Neural cell (in vitro differentiated cells): ENCODE results near the gene SLC8A1. TPM values are rescaled to one million over a fixed set of nuclear protein-coding genes. Genes with fewer than 3 reads are reported as not detected.

Source experiments
- H2AFZ ChIP-seq: fragments of 200-600, 300-800 bp; sonication (generic), shearing (Covaris generic); 2 replicates; pipeline ENCODE4 v1.6.0; 2014; ENCODE audit warnings: low read depth, mild to moderate bottlenecking, antibody characterized with exemption, low read length, moderate library complexity
- H3F3A ChIP-seq: fragments of 200-600 bp; shearing (Covaris generic); 2 replicates; pipeline ENCODE4 v1.6.1; 2016; ENCODE audit warnings: mild to moderate bottlenecking, moderate library complexity, mixed read lengths, antibody characterized with exemption, low read length; ENCODE audit not compliant: insufficient read depth, poor library complexity, severe bottlenecking
- H3K27ac ChIP-seq: fragments of 200-600, 300-800 bp; sonication (generic), shearing (Covaris generic); 2 replicates; pipeline ENCODE4 v1.5.1; 2014; ENCODE audit warnings: mild to moderate bottlenecking, low read length, moderate library complexity
- H3K27me3 ChIP-seq: fragments of 300-800, 200-600 bp; sonication (generic), shearing (Covaris generic); 2 replicates; pipeline ENCODE4 v1.6.0; 2014; ENCODE audit warnings: mild to moderate bottlenecking, low read depth, low read length, moderate library complexity; ENCODE audit not compliant: insufficient read depth
- H3K36me3 ChIP-seq: fragments of 300-800, 200-600 bp; sonication (generic), shearing (Covaris generic); 2 replicates; pipeline ENCODE4 v1.5.1; 2014; ENCODE audit warnings: mild to moderate bottlenecking, antibody characterized with exemption, low read length, moderate library complexity; ENCODE audit not compliant: insufficient read depth
- H3K4me2 ChIP-seq: fragments of 300-800, 200-600 bp; sonication (generic), shearing (Covaris generic); 2 replicates; pipeline ENCODE4 v1.6.0; 2014; ENCODE audit warnings: mild to moderate bottlenecking, low read length
- H3K4me3 ChIP-seq: fragments of 300-800, 200-600 bp; sonication (generic), shearing (Covaris generic); 2 replicates; pipeline ENCODE4 v1.5.1; 2014; ENCODE audit warnings: mild to moderate bottlenecking, low read length, moderate library complexity
- H3K79me2 ChIP-seq: fragments of 200-600 bp; shearing (Covaris generic); replicated peaks from 2 replicates; pipeline ENCODE4 v1.6.0; 2014; ENCODE audit warnings: mild to moderate bottlenecking, low read length, moderate library complexity; ENCODE audit not compliant: insufficient read depth
- H3K9ac ChIP-seq: fragments of 300-800, 200-600 bp; sonication (generic), shearing (Covaris generic); 2 replicates; pipeline ENCODE4 v1.6.1; 2016; ENCODE audit warnings: mild to moderate bottlenecking, low read length, mixed read lengths
- H3K9me2 ChIP-seq: fragments of 200-600 bp; shearing (Covaris generic); 2 replicates; pipeline ENCODE4 v1.6.1; 2016; ENCODE audit warnings: mild to moderate bottlenecking, low read length, mixed read lengths; ENCODE audit not compliant: insufficient read depth
- H3K9me3 ChIP-seq: fragments of 200-600, 300-800 bp; sonication (generic), shearing (Covaris generic); 2 replicates; pipeline ENCODE4 v1.6.1; 2016; ENCODE audit warnings: mild to moderate bottlenecking, mixed run types, low read length, moderate library complexity, mixed read lengths
- H4K20me1 ChIP-seq: fragments of 200-600 bp; shearing (Covaris generic); 2 replicates; pipeline ENCODE4 v1.6.1; 2016; ENCODE audit warnings: mild to moderate bottlenecking, mixed run types; ENCODE audit not compliant: insufficient read depth
- EP300 ChIP-seq: fragments of 450-650 bp; conservative IDR thresholded peaks from 2 replicates; pipeline ENCODE4 v1.6.1; 2014; ENCODE audit warnings: antibody characterized with exemption, mild to moderate bottlenecking, moderate library complexity; ENCODE audit not compliant: poor library complexity, severe bottlenecking
- EZH2 ChIP-seq: fragments of 200-600, 300-800 bp; shearing (Covaris generic), sonication (generic); IDR thresholded peaks from 2 replicates; pipeline ENCODE4 v1.6.1; 2014; ENCODE audit warnings: antibody characterized with exemption, low read length, borderline replicate concordance, mild to moderate bottlenecking; ENCODE audit not compliant: insufficient read depth, poor library complexity, severe bottlenecking
- MXI1 ChIP-seq: fragments of 450-650 bp; conservative IDR thresholded peaks from 2 replicates; pipeline ENCODE4 v1.6.1; 2014; ENCODE audit warnings: antibody characterized with exemption, mild to moderate bottlenecking; ENCODE audit not compliant: poor library complexity, severe bottlenecking
- POLR2AphosphoS5 ChIP-seq: IDR thresholded peaks from 2 replicates; pipeline ENCODE4 v1.6.1; 2012
- RAD21 ChIP-seq: fragments of 450-650 bp; conservative IDR thresholded peaks from 2 replicates; pipeline ENCODE4 v1.6.1; 2014; ENCODE audit warnings: antibody characterized with exemption, mild to moderate bottlenecking, moderate library complexity
- SMC3 ChIP-seq: fragments of 450-650 bp; conservative IDR thresholded peaks from 2 replicates; pipeline ENCODE4 v1.6.1; 2014; ENCODE audit warnings: antibody characterized with exemption, mild to moderate bottlenecking, moderate library complexity; ENCODE audit not compliant: poor library complexity
- TAF1 ChIP-seq: IDR thresholded peaks from 2 replicates; pipeline ENCODE4 v1.6.1; 2012; ENCODE audit warnings: low read depth
- polyA plus RNA-seq: library from polyadenylated mRNA; depleted of rRNA; stranded (reverse); fragments of >200 nt; gene quantifications from 2 replicates; pipeline ENCODE4 v1.2.3, GENCODE V29; 2014
- TF ChIP-seq, protein P1 (sequence below): IDR thresholded peaks from 2 replicates; pipeline ENCODE4 v1.6.1; 2012; ENCODE audit warnings: borderline replicate concordance
- TF ChIP-seq, protein P2 (sequence below): fragments of 450-650 bp; IDR thresholded peaks from 2 replicates; pipeline ENCODE4 v1.5.1; 2014; ENCODE audit warnings: antibody characterized with exemption, mild to moderate bottlenecking, moderate library complexity; ENCODE audit not compliant: poor library complexity, severe bottlenecking

SLC8A1 gene
- polyA plus RNA-seq, 1 donor from 2014 or later: 18.7 TPM

DNA sequence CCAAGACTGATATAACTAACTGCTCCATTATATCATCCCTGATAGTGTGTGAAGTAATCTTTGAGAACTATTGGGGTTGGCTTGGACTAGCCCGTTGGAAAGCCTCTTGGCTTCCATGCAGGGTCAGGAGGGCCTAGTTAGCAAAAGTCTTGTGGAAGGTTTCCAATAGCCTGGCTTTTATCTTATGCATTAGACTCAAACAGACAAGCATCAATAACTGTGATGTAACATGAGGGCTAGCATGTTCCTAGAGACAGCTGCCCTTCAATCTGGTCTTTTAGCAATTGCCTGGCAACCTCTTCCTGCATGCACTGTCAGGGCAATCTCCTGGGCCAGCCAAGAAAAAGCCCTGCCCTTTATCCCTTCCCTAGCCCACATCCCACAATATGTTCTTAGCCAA is 18.2 kb downstream of the SLC8A1 start:
- TF ChIP-seq RAD21 (no peak), POLR2AphosphoS5 (no peak)
- TF ChIP-seq, protein P1, sequence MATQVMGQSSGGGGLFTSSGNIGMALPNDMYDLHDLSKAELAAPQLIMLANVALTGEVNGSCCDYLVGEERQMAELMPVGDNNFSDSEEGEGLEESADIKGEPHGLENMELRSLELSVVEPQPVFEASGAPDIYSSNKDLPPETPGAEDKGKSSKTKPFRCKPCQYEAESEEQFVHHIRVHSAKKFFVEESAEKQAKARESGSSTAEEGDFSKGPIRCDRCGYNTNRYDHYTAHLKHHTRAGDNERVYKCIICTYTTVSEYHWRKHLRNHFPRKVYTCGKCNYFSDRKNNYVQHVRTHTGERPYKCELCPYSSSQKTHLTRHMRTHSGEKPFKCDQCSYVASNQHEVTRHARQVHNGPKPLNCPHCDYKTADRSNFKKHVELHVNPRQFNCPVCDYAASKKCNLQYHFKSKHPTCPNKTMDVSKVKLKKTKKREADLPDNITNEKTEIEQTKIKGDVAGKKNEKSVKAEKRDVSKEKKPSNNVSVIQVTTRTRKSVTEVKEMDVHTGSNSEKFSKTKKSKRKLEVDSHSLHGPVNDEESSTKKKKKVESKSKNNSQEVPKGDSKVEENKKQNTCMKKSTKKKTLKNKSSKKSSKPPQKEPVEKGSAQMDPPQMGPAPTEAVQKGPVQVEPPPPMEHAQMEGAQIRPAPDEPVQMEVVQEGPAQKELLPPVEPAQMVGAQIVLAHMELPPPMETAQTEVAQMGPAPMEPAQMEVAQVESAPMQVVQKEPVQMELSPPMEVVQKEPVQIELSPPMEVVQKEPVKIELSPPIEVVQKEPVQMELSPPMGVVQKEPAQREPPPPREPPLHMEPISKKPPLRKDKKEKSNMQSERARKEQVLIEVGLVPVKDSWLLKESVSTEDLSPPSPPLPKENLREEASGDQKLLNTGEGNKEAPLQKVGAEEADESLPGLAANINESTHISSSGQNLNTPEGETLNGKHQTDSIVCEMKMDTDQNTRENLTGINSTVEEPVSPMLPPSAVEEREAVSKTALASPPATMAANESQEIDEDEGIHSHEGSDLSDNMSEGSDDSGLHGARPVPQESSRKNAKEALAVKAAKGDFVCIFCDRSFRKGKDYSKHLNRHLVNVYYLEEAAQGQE: no peak
- Histone ChIP-seq H3K4me2 (no peak overlapping the region), H4K20me1 (no peaks in the 10 kb centered on the region), H3K9ac (no peak overlapping the region), H3K4me3 (no peak overlapping the region), H2AFZ (no peak overlapping the region), H3K27me3 (no peaks in the 10 kb centered on the region), H3K36me3 (peaks cover 11% of the 10 kb centered on the region), H3F3A (no peaks in the 10 kb centered on the region), H3K9me2 (no peaks in the 10 kb centered on the region), H3K79me2 (peaks cover 6% of the 10 kb centered on the region), H3K9me3 (no peaks in the 10 kb centered on the region), H3K27ac (no peak overlapping the region)

DNA sequence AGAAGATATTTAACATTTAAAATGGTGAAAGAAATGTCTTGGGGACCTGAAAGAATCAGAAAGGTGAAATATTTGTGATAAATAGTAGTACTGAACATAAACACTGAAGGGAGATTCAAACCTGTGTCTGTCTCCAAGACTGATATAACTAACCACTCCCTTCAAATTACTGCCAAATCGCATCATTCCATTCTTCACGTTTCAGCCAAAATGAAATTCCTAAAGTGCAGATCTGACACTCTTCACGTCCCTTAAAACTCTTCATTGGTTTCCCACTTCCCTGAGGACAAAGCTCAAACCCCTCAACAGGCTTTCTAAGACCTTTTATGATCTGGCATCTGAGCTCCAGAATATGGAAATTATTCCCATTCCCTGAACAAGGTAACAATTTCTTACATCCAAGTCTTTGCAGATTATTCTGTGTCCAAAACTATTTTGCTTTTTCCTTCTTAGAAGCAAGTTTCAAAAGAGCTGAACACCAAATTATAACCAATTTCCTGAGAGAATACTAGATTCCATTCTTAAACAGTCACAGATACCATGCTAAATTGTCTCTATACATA is 18.9 kb downstream of the SLC8A1 start:
- H3K9ac ChIP-seq: no peak overlapping the region
- H3K79me2 ChIP-seq: peaks cover 6% of the 10 kb centered on the region
- no peak overlapping the region for H3K27ac ChIP-seq
- no peak overlapping the region for H2AFZ ChIP-seq
- H3K9me2 ChIP-seq: no peaks in the 10 kb centered on the region
- TF ChIP-seq POLR2AphosphoS5 (no peak), TAF1 (no peak), SMC3 (no peak), EZH2 (no peak), RAD21 (no peak), MXI1 (no peak), EP300 (no peak)
- TF ChIP-seq, protein P2, sequence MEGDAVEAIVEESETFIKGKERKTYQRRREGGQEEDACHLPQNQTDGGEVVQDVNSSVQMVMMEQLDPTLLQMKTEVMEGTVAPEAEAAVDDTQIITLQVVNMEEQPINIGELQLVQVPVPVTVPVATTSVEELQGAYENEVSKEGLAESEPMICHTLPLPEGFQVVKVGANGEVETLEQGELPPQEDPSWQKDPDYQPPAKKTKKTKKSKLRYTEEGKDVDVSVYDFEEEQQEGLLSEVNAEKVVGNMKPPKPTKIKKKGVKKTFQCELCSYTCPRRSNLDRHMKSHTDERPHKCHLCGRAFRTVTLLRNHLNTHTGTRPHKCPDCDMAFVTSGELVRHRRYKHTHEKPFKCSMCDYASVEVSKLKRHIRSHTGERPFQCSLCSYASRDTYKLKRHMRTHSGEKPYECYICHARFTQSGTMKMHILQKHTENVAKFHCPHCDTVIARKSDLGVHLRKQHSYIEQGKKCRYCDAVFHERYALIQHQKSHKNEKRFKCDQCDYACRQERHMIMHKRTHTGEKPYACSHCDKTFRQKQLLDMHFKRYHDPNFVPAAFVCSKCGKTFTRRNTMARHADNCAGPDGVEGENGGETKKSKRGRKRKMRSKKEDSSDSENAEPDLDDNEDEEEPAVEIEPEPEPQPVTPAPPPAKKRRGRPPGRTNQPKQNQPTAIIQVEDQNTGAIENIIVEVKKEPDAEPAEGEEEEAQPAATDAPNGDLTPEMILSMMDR: no peak
- TF ChIP-seq, protein P1: no peak
- H3K9me3 ChIP-seq: no peaks in the 10 kb centered on the region
- H3K36me3 ChIP-seq: peaks cover 11% of the 10 kb centered on the region
- H3K4me3 ChIP-seq: no peak overlapping the region
- no peaks in the 10 kb centered on the region for H3K27me3 ChIP-seq
- no peaks in the 10 kb centered on the region for H3F3A ChIP-seq
- H3K4me2 ChIP-seq: no peak overlapping the region
- no peaks in the 10 kb centered on the region for H4K20me1 ChIP-seq
